GM23248 (cell line): ENCODE data around the gene SEC11A. TPM values are rescaled to one million over a fixed set of nuclear protein-coding genes. Genes with fewer than 3 reads are reported as not detected.

Experiments
- DNase-seq: peaks from one replicate; pipeline ENCODE4 v3.0.0-alpha.2; 2015
- H2AFZ ChIP-seq: fragments of 200-600 bp; sonication (generic); 2 replicates; pipeline ENCODE4 v1.6.1; 2016; ENCODE audit warnings: antibody characterized with exemption
- H3F3A ChIP-seq: fragments of 200-600 bp; sonication (generic); 2 replicates; pipeline ENCODE4 v1.6.1; 2016; ENCODE audit warnings: mild to moderate bottlenecking, antibody characterized with exemption, mixed run types; ENCODE audit not compliant: insufficient read depth
- H3K27ac ChIP-seq: fragments of 200-600 bp; sonication (generic); 2 replicates; pipeline ENCODE4 v1.5.1; 2016; ENCODE audit warnings: mild to moderate bottlenecking
- H3K27me3 ChIP-seq: fragments of 200-600 bp; sonication (generic); replicated peaks from 2 replicates; pipeline ENCODE4 v1.6.1; 2016; ENCODE audit warnings: mild to moderate bottlenecking; ENCODE audit not compliant: insufficient read depth
- H3K36me3 ChIP-seq: fragments of 200-600 bp; sonication (generic); 2 replicates; pipeline ENCODE4 v1.6.1; 2016; ENCODE audit warnings: low read depth, mild to moderate bottlenecking
- H3K4me1 ChIP-seq: fragments of 200-600 bp; sonication (generic); 2 replicates; pipeline ENCODE4 v1.6.1; 2016; ENCODE audit warnings: mild to moderate bottlenecking; ENCODE audit not compliant: insufficient read depth
- H3K4me2 ChIP-seq: fragments of 200-600 bp; sonication (generic); one replicate; pipeline ENCODE4 v1.6.1; 2016; ENCODE audit warnings: mild to moderate bottlenecking; ENCODE audit not compliant: unreplicated experiment
- H3K4me3 ChIP-seq: fragments of 200-600 bp; sonication (generic); 2 replicates; pipeline ENCODE4 v1.5.1; 2016; ENCODE audit warnings: mild to moderate bottlenecking
- H3K79me2 ChIP-seq: fragments of 200-600 bp; sonication (generic); 2 replicates; pipeline ENCODE4 v1.6.1; 2016; ENCODE audit warnings: mild to moderate bottlenecking; ENCODE audit not compliant: insufficient read depth
- H3K9ac ChIP-seq: fragments of 200-600 bp; sonication (generic); 2 replicates; pipeline ENCODE4 v1.6.1; 2016; ENCODE audit warnings: mild to moderate bottlenecking
- H3K9me2 ChIP-seq: fragments of 200-600 bp; sonication (generic); 2 replicates; pipeline ENCODE4 v1.6.1; 2016; ENCODE audit warnings: mixed run types, mild to moderate bottlenecking, moderate library complexity; ENCODE audit not compliant: insufficient read depth
- H3K9me3 ChIP-seq: fragments of 200-600 bp; sonication (generic); one replicate; pipeline ENCODE4 v1.6.1; 2017; ENCODE audit warnings: low read depth
- H4K20me1 ChIP-seq: fragments of 200-600 bp; sonication (generic); 2 replicates; pipeline ENCODE4 v1.6.0; 2016; ENCODE audit not compliant: insufficient read depth
- EZH2 ChIP-seq: fragments of 200-600 bp; sonication (generic); IDR thresholded peaks from 2 replicates; pipeline ENCODE4 v1.6.1; 2018; ENCODE audit warnings: antibody characterized with exemption, mild to moderate bottlenecking; ENCODE audit not compliant: insufficient read depth, poor library complexity, severe bottlenecking
- EZH2phosphoT487 ChIP-seq: fragments of 200-600 bp; sonication (generic); IDR thresholded peaks from 2 replicates; pipeline ENCODE4 v1.6.1; 2018; ENCODE audit warnings: antibody characterized with exemption, moderate library complexity, mild to moderate bottlenecking, low read depth; ENCODE audit not compliant: insufficient read depth
- WGBS, 2 experiments: methylation state at CpG; one replicate each; pipeline ENCODE4 v1.1.6; 2015 to 2017; ENCODE audit warnings: low lambda C conversion rate in 2 of 2, low coverage in 1 of 2; ENCODE audit errors: missing lambda C conversion rate in 2 of 2; 5-methylcytosine and 5-hydroxymethylcytosine counted together
- in situ Hi-C: fragments of 300-500 bp; cut with MboI; formaldehyde crosslinking; loops from 2 replicates; pipeline ENCODE4 v1.15.0; 2020
- polyA plus RNA-seq: library from polyadenylated mRNA; unstranded; fragments of >200 nt; fragmentation: Nextera tagmentation; extraction: Ambion mirVana; gene quantifications from 2 replicates; pipeline ENCODE4 v1.2.1, GENCODE V29; 2016
- total RNA-seq: library from RNA; depleted of rRNA; stranded (reverse); fragments of >200 nt; shearing (Covaris generic); gene quantifications from 2 replicates; pipeline ENCODE4 v1.2.3, GENCODE V29; 2014

SEC11A gene
- total and polyA plus RNA-seq, 2 experiments from 2014 or later, result 217 to 223 TPM

- Histone ChIP-seq H3K9me2 (no peaks in the 10 kb centered on the region), H3K4me2 (peak overlapping the region; percentile 96), H2AFZ (no peak overlapping the region), H3K27me3 (no peaks in the 10 kb centered on the region), H3K9me3 (no peaks in the 10 kb centered on the region), H3K4me1 (peaks cover 24% of the 10 kb centered on the region), H3K36me3 (no peaks in the 10 kb centered on the region), H3K79me2 (peaks cover 84% of the 10 kb centered on the region), H3K9ac (peak overlapping the region; percentile 90), H3K4me3 (peak overlapping the region; percentile 99), H3F3A (peaks cover 22% of the 10 kb centered on the region), H3K27ac (no peak overlapping the region), H4K20me1 (peaks cover 14% of the 10 kb centered on the region; the same call in 1 of the 2 replicates)
- DNase-seq, result no peak
- in situ Hi-C loops, result no loop called here
- 38% methylated on average over 2 of the region's 2 CpGs for whole genome bisulfite sequencing, 2 experiments
- TF ChIP-seq EZH2phosphoT487 (no peak), EZH2 (no peak)
These were observed 34.7 kb upstream of the SEC11A start for GRCh38 chr15:84750583-84751092.

GRCh38 chr15:84749111-84749991, 33.4 kb upstream of the SEC11A start:
- H2AFZ ChIP-seq, result peak overlapping the region; percentile 68
- H3K4me2 ChIP-seq, result peak overlapping the region; percentile 96

GRCh38 chr15:84748274-84749110, 32.6 kb upstream of the SEC11A start, which contains the start of gene ZNF592:
TSS of gene ZNF592 (plus strand) at chr15:84748592. CDS start at chr15:84782676, 34,084 bp downstream.
- Histone ChIP-seq H3K27me3 (no peaks in the 10 kb centered on the region), H3K36me3 (no peaks in the 10 kb centered on the region), H3K4me3 (peak within 1 kb of the TSS; percentile 99), H3K79me2 (peaks cover 70% of the 10 kb centered on the region), H3K9me3 (no peaks in the 10 kb centered on the region), H4K20me1 (peaks cover 10% of the 10 kb centered on the region; the same call in 1 of the 2 replicates), H3K4me2 (peak within 1 kb of the TSS; percentile 97), H3K9me2 (no peaks in the 10 kb centered on the region), H3K27ac (peak within 1 kb of the TSS; percentile 99), H2AFZ (peak within 1 kb of the TSS; percentile 87), H3F3A (peaks cover 22% of the 10 kb centered on the region), H3K4me1 (peaks cover 24% of the 10 kb centered on the region), H3K9ac (peak within 1 kb of the TSS; percentile 97)
- TF ChIP-seq EZH2phosphoT487, result no peak
- no peak for TF ChIP-seq EZH2
- in situ Hi-C loops, result no loop called here
- WGBS, 2 experiments, result 1% methylated on average over 15 to 48 of the region's 127 CpGs
- peak; percentile 88 for DNase-seq

More at GRCh38 chr15:84749111-84749991, 33.4 kb upstream of the SEC11A start:
- peak; percentile 63 for DNase-seq
- WGBS, 2 experiments, result 17 to 18% methylated on average over 15 of the region's 15 CpGs
- H3K9ac ChIP-seq, result peak overlapping the region; percentile 90
- H3K9me2 ChIP-seq, result no peaks in the 10 kb centered on the region
- H4K20me1 ChIP-seq, result peaks cover 10% of the 10 kb centered on the region; the same call in 1 of the 2 replicates
- H3K79me2 ChIP-seq, result peaks cover 79% of the 10 kb centered on the region
- no peak for TF ChIP-seq EZH2phosphoT487
- TF ChIP-seq EZH2, result no peak
- peaks cover 24% of the 10 kb centered on the region for H3K4me1 ChIP-seq
- H3K27ac ChIP-seq, result peak overlapping the region; percentile 99
- H3K36me3 ChIP-seq, result no peaks in the 10 kb centered on the region
- H3K9me3 ChIP-seq, result no peaks in the 10 kb centered on the region
- H3K4me3 ChIP-seq, result peak overlapping the region; percentile 99
- in situ Hi-C loops, result no loop called here
- no peaks in the 10 kb centered on the region for H3K27me3 ChIP-seq
- H3F3A ChIP-seq, result peaks cover 22% of the 10 kb centered on the region
